Stimulated activated naive CD8-positive, alpha-beta T cell treated with anti-CD3 and anti-CD28 coated beads, Interleukin-15, amount 100 ng/mL, for 72 hours (primary cell): ENCODE measurements around the gene ST8SIA6.
"Not testable (repeated sequence)": the region's sequence is repeated elsewhere in the genome, so short reads cannot be mapped to it uniquely, and the experiment has no call there.

Experiments used
- ATAC-seq: fragments of 150-1000 bp; cut with Tn5 transposase; 2 replicates; pipeline ENCODE4 v1.10.0; 2021; ENCODE audit warnings: mild to moderate bottlenecking, moderate library complexity
- DNase-seq, 2 donors: peaks; one replicate each; pipeline ENCODE4 v3.0.0; 2021 to 2022
- H3K27ac Mint-ChIP-seq, 2 donors: one replicate each; pipeline ENCODE4 v1.8.0; 2022; ENCODE audit warnings: mild to moderate bottlenecking in 2 of 2, mixed read lengths in 2 of 2, moderate library complexity in 2 of 2
- H3K27me3 Mint-ChIP-seq: one replicate; pipeline ENCODE4 v1.8.0; 2022; ENCODE audit warnings: mixed read lengths
- H3K4me1 Mint-ChIP-seq: one replicate; pipeline ENCODE4 v1.8.0; 2022; ENCODE audit warnings: mild to moderate bottlenecking, mixed read lengths
- H3K4me3 Mint-ChIP-seq, 2 donors: one replicate each; pipeline ENCODE4 v1.8.0; 2022; ENCODE audit warnings: mild to moderate bottlenecking in 2 of 2, mixed read lengths in 2 of 2, moderate library complexity in 1 of 2
- H3K9me3 Mint-ChIP-seq, 2 donors: one replicate each; pipeline ENCODE4 v1.8.0; 2022; ENCODE audit warnings: mixed read lengths in 2 of 2

Gene ST8SIA6

DNA sequence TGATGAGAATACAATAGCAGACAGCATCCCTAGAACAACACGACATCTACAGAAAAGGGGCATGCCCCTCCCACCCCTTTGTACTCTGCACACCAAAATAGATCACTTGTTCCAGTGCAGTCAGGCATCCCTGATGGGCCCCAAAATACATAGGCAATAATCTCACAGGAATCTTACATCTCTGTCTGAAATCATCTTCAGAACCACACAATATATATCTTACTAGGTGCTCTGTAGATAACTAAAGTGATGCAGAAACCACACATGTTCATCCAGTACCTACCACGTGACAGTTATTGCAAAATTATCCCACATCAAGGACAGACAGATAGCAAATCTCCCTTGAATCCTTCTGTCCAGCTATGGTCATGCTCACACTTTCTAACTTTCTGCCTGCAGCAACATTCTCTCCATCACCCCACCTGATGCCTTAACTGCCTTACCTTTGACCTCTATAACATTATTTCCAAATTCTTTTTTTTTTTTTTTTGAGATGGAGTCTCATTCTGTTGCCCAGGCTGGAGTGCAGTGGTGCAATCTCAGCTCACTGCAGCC is 30.7 kb downstream of the ST8SIA6 start:
- ATAC-seq (peak; percentile 45), DNase-seq (no peak)

DNA sequence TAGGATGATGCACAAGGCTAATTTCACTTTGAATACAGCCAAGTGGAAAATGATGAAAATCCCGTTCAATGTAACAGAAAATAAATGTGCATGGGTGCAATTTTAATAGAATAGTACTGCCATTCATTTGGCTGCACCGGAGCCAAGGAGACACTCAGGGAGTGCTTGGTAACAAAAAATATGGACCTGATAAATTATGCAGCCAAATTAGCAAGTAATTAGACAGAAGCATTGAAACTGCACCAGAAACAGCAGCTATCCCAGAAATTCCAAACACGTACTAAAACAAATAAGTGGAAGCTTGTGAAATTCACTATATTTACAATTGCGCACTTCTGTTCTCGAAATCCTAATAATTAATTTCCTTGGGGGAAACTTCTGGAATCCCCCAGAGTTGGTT is 31.5 kb downstream of the ST8SIA6 start:
- ATAC-seq (no peak), DNase-seq (no peak)
- Mint-ChIP-seq H3K4me3 (no peak overlapping the region), H3K9me3 (no peaks in the 10 kb centered on the region), H3K27me3 (no peaks in the 10 kb centered on the region), H3K27ac (no peak overlapping the region), H3K4me1 (peaks cover 46% of the 10 kb centered on the region)

More for the DNA sequence above, 30.7 kb downstream of the ST8SIA6 start:
- Mint-ChIP-seq H3K4me1 (peaks cover 54% of the 10 kb centered on the region), H3K27ac (no peak overlapping the region), H3K9me3 (no peaks in the 10 kb centered on the region), H3K4me3 (no peak overlapping the region), H3K27me3 (no peaks in the 10 kb centered on the region)

DNA sequence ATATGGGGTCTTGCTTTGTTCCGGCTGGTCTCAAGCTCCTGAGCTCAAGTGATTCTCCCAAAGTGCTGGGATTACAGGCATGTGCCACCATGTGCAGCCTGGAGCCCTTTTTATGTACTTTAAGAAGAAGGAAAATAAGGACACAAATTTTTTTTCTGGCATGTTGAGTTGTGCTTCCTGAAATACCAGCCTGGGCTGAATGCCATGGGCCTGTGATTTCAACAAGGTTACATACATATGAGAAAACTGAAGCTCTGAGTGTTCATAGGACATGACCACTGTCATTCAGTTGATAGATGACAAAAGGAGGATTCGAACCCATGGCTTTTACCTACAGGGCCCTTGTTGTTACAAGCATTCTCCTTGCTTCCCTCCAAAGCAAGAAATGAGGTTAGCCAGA is 36.1 kb downstream of the ST8SIA6 start:
- Mint-ChIP-seq H3K27me3 (no peaks in the 10 kb centered on the region), H3K9me3 (peaks cover 0 to 8% of the 10 kb centered on the region in 2 donors), H3K27ac (no peak overlapping the region), H3K4me1 (peaks cover 7% of the 10 kb centered on the region), H3K4me3 (no peak overlapping the region)
- no peak for ATAC-seq
- DNase-seq: no peak

DNA sequence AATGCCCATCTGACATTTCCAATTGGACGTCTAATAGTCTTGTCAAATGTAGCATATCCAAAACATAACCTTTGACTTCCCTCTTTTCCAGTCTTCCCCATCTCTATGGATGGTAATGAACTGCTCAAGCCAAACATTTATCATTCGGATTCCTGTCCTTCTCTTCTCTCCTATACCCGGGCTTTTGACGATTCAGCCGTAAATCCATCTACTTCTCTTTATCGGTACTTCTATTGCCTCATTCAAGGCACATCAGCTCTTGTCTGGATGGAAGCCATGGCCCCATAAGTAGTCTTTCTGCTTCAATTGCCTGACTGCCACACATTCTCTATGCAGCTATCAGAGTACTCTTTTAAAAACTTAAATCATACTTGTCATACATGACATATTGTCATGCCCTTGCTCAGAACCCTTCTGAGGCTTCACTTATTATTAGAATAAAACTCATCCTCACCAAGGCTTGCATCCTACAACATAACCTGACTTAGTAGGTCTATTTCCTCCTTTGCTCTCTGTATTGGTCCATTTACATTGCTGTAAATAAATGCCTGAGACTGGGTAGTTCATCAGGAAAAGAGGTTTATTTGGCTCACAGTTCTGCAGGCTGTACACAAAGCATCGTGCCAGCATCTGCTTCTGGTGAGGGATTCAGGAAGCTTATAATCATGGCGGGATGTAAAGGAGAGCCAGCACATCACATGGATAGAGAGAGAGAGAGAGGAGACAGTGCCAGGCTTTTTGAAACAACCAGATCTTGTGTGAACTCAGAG is 37.8 kb downstream of the ST8SIA6 start:
- Mint-ChIP-seq H3K4me1 (peaks cover 12% of the 10 kb centered on the region), H3K27me3 (no peaks in the 10 kb centered on the region), H3K27ac (no peak overlapping the region), H3K4me3 (no peak overlapping the region), H3K9me3 (peaks cover 0 to 8% of the 10 kb centered on the region in 2 donors)
- no peak for DNase-seq
- no peak for ATAC-seq

DNA sequence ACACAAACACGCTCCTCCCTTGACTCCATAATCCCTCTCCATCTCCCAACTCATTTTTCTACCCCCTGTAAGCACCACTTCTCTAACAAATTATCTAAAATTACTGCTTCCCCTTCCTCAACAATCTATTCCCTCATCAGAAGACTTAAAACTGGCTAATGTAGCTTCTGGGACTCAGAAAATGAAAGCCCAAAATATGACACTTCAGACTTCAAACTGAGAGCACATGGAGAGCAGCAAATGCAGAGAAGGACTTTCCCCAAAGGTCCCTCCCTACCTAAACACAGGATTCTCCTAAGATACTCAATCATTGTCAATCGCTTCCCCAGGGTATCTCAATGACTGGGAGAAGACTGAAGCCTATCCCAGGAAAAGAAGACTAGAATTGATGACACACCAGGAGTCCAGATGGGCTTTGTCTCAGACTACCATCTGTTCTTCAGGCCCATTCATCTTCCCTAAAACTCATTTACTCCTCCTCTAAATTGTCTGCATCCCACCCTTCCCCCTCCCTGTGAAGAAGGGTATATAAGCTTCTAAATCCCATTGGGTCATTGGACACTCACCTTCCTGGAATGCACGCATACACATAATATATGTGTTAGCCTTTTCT is 39.2 kb downstream of the ST8SIA6 start:
- Mint-ChIP-seq H3K27ac (no peak overlapping the region), H3K4me3 (no peak overlapping the region), H3K27me3 (no peaks in the 10 kb centered on the region), H3K9me3 (peaks cover 0 to 8% of the 10 kb centered on the region in 2 donors), H3K4me1 (peaks cover 10% of the 10 kb centered on the region)
- ATAC-seq (no peak), DNase-seq (no peak)

DNA sequence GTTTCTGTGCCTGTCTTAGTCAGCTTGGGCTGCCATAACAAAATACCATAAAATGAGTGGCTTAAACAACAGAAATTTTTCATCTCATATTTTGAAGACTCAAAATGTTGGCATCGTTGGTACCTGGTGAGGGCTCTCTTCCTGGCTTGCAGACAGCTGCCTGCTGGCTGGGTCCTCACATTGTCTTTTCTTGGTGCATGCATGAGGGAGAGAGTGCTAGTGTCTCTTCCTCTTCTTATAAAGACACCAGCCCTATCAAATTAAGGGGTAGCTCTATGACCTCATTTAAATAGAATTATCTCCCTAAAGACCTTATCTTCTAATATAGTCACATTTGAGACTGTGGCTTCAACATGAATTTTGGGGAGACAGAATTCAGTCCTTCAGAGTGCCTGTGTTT is 39.9 kb downstream of the ST8SIA6 start:
- H3K27ac Mint-ChIP-seq: no peak overlapping the region
- no peak overlapping the region for H3K4me3 Mint-ChIP-seq
- H3K4me1 Mint-ChIP-seq: peaks cover 16% of the 10 kb centered on the region
- ATAC-seq (no peak), DNase-seq (no peak)
- H3K27me3 Mint-ChIP-seq: no peaks in the 10 kb centered on the region
- H3K9me3 Mint-ChIP-seq: peaks cover 0 to 8% of the 10 kb centered on the region in 2 donors

DNA sequence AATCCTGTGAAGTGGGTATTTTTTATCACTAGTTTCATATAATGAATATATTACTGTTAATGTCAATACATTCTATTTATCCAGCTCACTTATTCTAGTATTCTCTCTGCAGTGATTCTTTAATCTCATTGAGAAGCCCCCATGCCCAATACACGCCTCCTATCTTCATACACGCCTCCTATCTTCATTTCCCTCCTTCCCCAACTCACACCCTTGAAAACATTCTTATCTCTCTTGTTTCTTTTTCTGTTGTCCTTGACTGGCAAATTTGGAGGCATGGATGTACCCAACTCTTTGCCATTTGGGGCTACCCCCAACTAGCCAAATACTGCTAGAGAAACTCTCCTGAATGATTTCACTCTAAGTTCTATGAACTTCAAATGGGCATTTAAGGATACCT is 40.5 kb downstream of the ST8SIA6 start:
- peaks cover 20% of the 10 kb centered on the region for H3K4me1 Mint-ChIP-seq
- DNase-seq (no peak), ATAC-seq (no peak)
- no peaks in the 10 kb centered on the region for H3K27me3 Mint-ChIP-seq
- H3K9me3 Mint-ChIP-seq: peaks cover 0 to 8% of the 10 kb centered on the region in 2 donors
- H3K27ac Mint-ChIP-seq: no peak overlapping the region
- H3K4me3 Mint-ChIP-seq: no peak overlapping the region

DNA sequence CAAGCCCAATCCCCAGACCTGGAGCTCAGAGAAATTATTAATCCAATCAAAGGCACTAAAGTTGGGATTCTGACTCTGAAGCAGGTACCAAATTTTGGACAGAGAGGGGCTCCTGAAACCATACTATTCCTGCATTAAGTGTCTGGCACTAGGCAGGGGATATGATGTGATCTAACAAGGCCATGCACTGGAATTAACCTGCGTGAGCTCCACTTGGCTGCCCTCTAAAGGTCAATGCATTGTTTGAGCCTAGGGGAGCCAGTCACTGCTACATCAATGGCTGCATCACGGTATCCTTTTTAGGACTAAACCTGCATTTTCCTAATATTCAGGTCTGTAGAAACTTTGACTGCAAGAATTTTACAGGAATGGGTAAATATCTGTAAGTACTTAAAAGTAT is 42.1 kb downstream of the ST8SIA6 start:
- H3K27me3 Mint-ChIP-seq: no peaks in the 10 kb centered on the region
- no peak overlapping the region for H3K27ac Mint-ChIP-seq
- ATAC-seq (no peak), DNase-seq (no peak)
- H3K9me3 Mint-ChIP-seq: peaks cover 0 to 8% of the 10 kb centered on the region in 2 donors
- H3K4me3 Mint-ChIP-seq: no peak overlapping the region
- peaks cover 20% of the 10 kb centered on the region for H3K4me1 Mint-ChIP-seq

DNA sequence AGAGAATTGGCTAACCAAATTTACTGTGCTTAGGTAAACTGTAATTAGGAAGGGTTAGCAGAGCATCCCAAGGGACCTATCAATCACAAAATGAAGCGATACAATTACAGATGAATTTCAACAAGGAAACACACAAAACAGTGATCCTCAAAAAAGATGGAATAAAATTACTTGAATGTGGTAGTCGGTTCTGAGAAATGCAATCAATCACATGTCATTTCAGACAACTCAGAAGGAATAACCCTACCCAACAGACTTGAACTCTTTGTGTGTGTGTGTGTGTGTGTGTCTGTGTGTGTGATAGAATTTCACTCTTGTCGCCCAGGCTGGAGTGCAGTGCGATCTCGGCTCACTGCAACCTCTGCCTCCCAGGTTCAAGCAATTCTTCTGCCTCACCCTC is 43.5 kb downstream of the ST8SIA6 start:
- H3K27ac Mint-ChIP-seq: no peak overlapping the region
- no peaks in the 10 kb centered on the region for H3K27me3 Mint-ChIP-seq

DNA sequence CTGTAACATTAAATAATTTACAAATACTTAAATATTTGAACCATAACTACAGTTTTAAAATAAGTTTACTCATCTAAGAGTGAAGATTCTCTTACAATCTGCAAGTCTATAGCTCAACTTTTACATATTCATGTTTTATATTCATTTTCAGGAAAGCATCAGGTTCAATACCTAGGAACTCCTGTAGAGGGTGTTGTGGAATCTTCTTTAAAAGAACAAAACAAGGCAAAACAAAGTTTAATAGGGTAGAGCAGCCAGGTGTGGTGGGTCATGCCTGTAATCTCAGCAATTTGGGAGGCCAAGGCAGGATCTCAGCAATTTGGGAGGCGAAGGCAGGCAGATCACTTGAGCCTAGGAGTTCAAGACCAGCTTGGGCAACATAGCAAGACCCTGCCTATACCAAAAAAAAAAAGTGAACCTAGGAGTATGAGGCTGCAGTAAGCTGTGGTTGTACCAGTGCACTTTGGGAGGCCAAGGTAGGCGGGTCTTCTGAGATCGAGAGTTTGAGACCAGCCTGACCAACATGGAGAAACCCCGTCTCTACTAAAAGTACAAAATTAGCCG is 45.1 kb downstream of the ST8SIA6 start:
- H3K27ac Mint-ChIP-seq: no peak overlapping the region

More for the DNA sequence above, 43.5 kb downstream of the ST8SIA6 start:
- no peaks in the 10 kb centered on the region for H3K9me3 Mint-ChIP-seq
- H3K4me3 Mint-ChIP-seq: no peak overlapping the region
- ATAC-seq (no peak), DNase-seq (no peak)
- peaks cover 20% of the 10 kb centered on the region for H3K4me1 Mint-ChIP-seq

DNA sequence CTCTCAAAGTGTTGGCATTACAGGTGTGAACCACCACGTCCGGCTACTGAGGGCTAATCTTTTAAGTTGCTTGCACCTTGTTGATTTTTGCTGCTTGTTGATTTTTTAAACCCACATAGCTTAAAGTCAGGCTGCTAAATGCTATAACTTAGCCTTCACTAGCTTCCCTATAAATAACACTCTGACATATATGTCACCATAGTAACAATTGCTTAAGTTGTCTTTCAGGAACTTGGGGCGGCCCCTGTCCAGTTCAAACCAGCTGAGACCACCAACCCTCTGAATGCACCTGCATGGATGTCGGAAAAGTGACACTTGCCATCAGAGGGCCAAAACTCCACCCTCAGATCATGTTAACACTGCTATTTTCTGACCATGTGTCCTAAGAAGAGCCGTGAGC is 47.3 kb downstream of the ST8SIA6 start:
- Mint-ChIP-seq H3K27me3 (no peaks in the 10 kb centered on the region), H3K9me3 (no peaks in the 10 kb centered on the region), H3K4me1 (peaks cover 17% of the 10 kb centered on the region), H3K4me3 (no peak overlapping the region), H3K27ac (no peak overlapping the region)
- ATAC-seq (no peak), DNase-seq (no peak)

More for the DNA sequence above, 45.1 kb downstream of the ST8SIA6 start:
- ATAC-seq (no peak), DNase-seq (no peak)
- Mint-ChIP-seq H3K4me3 (no peak overlapping the region), H3K4me1 (peaks cover 20% of the 10 kb centered on the region), H3K27me3 (no peaks in the 10 kb centered on the region), H3K9me3 (no peaks in the 10 kb centered on the region)

DNA sequence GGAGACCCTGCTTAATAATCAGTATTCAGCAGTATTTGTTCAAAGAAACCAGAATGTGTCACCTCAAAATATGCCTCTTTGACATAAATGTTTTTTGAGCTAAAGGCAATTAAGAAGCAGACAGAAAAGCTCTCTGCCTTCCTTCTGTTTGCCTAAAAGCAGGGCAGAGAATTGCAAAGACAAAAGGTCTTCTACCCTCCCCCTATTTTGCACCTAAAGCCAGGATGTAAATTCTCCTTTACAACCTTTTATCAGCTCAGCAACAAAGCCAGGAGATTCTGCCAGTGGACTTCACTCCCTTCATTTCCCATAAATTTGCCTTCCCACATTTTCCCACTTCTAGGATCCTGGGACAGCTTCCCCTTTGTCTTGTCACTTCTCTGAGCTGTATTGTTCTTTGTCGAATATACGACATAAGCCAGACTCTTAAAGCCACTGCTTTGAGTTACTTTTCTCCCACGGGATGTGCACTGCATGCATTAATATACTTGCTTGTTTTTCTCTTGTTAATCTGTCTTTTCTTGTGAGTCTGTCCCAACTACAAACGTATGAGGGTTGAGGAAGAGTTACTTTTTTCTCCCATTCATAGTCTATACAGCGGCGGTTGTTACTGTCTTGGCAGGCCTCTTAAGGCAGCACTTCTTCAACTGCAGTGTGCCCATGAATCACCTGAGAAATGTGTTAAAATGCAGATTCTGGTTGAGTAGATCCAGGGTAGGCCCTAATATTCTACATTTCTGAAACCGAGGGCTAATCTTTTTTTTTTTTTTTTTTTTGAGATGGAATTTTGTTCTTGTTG is 48.2 kb downstream of the ST8SIA6 start:
- Mint-ChIP-seq H3K27me3 (no peaks in the 10 kb centered on the region), H3K4me1 (peaks cover 14% of the 10 kb centered on the region), H3K4me3 (no peak overlapping the region), H3K27ac (no peak overlapping the region), H3K9me3 (no peaks in the 10 kb centered on the region)
- DNase-seq (no peak), ATAC-seq (no peak)

DNA sequence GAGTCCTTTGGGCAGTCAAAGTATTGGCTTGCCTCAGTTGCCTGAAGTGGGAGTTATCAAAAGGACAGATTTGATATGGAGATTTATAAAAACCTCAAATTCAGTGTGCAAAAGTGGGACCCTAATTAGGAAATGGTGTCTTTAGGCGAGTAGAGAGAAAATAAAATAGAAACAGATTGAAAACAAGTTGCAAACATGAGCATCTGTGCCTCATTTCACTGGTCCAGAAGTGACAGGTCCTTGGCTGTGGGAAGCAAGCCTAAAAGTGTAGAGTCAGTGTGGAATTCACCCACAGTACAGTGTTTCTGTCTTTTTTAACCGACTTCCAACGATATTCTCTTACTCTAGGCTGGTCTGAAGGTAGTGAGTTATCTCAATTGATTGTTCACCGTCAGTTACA is 51.2 kb downstream of the ST8SIA6 start:
- H3K4me3 Mint-ChIP-seq: no peak overlapping the region
- no peak for DNase-seq
- no peak overlapping the region for H3K27ac Mint-ChIP-seq

DNA sequence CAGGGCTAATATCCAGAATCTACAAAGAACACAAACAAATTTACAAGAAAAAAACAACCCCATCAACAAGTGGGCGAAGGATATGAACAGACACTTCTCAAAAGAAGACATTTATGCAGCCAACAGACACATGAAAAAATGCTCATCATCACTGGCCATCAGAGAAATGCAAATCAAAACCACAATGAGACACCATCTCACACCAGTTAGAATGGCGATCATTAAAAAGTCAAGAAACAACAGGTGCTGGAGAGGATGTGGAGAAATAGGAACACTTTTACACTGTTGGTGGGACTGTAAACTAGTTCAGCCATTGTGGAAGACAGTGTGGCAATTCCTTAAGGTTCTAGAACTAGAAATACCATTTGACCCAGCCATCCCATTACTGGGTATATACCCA is 52.4 kb downstream of the ST8SIA6 start:
- H3K4me1 Mint-ChIP-seq, H3K27me3 Mint-ChIP-seq, ATAC-seq, H3K4me3 Mint-ChIP-seq, DNase-seq, H3K27ac Mint-ChIP-seq, H3K9me3 Mint-ChIP-seq: not testable (repeated sequence)

More for the DNA sequence above, 51.2 kb downstream of the ST8SIA6 start:
- Mint-ChIP-seq H3K27me3 (no peaks in the 10 kb centered on the region), H3K9me3 (no peaks in the 10 kb centered on the region), H3K4me1 (no peaks in the 10 kb centered on the region)
- no peak for ATAC-seq

DNA sequence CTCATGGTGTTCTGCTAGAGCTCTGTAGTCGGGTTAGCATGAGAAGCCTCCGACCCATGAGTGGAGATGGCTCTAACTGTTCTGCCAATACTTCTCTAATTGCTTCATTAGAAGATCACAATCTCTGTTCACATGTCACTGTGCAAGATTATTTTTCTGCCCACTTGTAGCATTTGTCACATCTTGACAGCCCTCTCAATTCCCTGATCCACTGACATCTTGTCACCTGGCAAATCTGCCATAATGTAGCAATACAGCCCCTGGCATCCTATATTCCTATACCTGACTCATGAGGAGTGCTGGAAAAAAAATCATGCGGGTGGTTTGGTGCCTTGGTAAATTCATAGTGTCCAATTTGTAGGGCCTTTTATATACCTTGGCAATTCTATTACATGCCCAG is 58.4 kb downstream of the ST8SIA6 start:
- no peak for DNase-seq
- Mint-ChIP-seq H3K27ac (no peak overlapping the region), H3K9me3 (no peaks in the 10 kb centered on the region), H3K27me3 (peaks cover 8% of the 10 kb centered on the region), H3K4me1 (peaks cover 11% of the 10 kb centered on the region), H3K4me3 (no peak overlapping the region)
- ATAC-seq: no peak
